SIG-M5 (cell line): ENCODE data around the gene SOD3.

Experiments used
- DNase-seq: peaks from one replicate; lab custom pipeline; 2025; lab: John Stamatoyannopoulos, UW

Gene SOD3

DNA sequence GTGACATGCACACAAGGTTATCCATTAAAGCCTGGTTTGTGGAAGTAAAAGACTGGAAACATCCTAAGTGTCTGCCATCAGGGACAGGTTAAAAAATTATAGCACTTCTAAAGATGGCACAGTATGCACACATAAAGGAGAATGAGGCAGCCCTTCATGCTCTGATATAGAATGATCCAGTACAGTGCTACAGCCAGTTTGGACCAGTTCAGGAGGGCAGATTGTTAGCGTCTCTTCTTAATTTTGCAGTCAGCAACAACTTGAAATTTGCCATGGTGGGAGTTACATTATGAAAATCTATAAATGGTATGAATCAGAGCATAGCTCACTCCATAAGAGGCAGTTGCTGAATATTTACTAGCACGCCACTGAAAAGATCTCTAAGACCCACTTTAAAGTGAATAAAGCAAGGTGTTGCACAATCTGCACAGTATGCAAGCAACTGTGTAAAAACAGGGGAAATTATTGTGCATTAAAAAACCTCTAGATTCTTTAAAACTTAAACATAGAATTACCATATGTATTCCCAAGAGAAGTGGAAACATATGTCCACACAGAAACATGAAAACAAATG is 20.3 kb upstream of the SOD3 start:
- DNase-seq: no peak

DNA sequence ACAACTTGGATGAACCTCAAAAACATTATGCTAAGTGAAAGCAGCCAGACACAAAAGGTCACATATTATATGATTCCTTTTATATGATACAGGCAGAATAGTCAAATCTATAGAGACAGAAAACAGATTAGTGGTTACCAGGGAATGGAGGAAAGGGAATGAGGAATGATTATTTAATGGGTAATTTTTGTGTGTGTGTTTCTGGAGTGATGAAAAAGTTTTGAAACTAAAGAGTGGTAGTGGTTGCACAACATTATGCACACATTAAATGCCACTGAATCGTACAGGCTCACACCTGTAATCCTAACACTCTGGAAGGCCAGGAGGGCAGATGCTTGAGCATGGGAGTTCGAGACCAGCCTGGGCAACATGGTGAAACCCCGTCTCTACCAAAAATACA is 19.6 kb upstream of the SOD3 start:
- DNase-seq: no peak

- no peak for DNase-seq
Measured at GRCh38 chr4:24777536-24778463, 17.6 kb upstream of the SOD3 start.

- DNase-seq: no peak
Measured at GRCh38 chr4:24778464-24779225, 16.7 kb upstream of the SOD3 start.

DNA sequence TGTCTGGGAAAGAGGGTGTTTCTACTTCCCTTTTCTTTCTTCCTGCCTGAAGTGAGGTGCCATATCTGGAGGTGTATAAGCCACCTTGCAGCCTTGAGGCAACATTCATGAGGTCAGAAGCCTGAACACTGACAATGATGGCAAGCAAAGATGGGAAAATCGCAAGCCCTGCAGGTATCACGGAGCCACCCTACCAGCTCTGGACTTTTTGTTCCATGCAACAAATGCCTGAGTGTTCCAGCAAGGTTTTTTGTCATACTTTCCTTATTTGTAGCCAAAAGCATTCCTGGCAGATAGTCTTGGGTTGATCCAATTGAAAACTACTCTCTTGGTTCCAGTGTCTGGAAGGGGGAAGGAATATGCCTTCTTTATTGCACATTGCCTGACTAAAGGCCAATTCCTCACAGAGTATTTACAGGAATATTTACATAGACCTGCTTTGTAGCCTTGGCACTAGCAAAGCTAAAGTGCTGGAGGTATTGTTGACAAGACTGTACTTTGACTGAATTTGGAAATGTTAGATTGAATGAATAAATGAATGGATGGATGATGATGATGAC is 14.4 kb upstream of the SOD3 start:
- DNase-seq: no peak

- DNase-seq: no peak
Measured at GRCh38 chr4:24781999-24782745, 13.2 kb upstream of the SOD3 start.

GRCh38 chr4:24783506-24783905 is 11.9 kb upstream of the SOD3 start:
- DNase-seq: no peak

GRCh38 chr4:24791043-24791442 is 4.3 kb upstream of the SOD3 start:
- no peak for DNase-seq

DNA sequence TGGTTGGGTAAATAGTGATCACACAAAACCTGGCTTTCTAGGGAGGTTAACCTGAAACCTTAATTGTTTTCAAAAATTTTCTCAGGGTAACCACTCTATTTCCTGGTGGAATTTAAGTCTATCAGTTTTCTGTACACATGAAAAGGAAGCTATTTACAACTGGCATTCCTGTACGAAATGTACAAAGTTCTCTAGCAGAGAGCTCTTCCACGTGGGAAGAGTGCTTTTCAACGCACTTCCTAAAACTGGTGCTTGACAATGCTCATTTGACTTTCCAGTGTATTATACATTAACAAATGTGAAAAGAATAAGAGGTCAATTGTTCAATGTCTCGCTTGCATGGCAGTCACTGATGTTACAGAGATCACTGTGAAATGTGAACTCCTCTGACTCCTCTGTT is 2.8 kb upstream of the SOD3 start:
- no peak for DNase-seq

- no peak for DNase-seq
Measured at GRCh38 chr4:24793219-24794005, 2.0 kb upstream of the SOD3 start.

DNA sequence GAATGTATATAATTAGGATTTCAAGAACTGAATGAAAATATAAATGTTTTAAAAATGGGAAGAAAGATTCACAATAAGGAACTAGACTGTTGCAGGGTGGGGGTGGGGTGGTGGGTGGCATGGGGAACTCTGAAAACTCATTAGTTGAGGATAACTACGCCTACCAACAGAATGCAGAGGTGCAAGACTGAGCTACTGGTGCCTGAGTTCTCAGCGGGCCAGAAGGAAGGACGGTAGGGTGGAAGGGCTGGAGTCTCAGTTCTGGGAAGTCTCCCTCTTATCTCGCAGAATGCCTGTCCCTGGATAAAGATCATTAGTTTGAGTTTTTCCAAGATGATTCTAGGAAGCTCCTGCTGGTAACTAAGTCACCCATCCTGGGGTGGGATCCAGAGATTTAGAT is 1.3 kb upstream of the SOD3 start:
- no peak for DNase-seq

DNA sequence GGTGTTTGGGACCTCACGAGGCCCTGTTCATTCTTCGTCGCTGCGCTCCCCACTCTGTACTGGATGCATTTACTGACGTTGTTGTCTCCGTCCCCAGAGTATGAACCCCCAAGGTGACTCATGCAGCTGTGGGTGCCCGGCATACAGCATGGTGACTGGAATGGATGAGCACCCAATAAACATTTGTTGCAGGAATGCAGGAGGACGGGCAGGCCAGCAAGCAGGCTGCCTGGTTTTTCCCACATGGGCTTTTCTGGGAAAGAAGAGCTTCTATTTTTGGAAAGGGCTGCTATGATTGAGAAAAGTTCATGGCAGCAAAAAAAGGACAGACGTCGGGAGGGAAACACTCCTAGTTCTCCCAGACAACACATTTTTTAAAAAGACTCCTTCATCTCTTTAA is 893 bp upstream of the SOD3 start:
- DNase-seq: no peak

- no peak for DNase-seq
Measured at GRCh38 chr4:24795666-24796381, 451 bp downstream of the SOD3 start.

DNA sequence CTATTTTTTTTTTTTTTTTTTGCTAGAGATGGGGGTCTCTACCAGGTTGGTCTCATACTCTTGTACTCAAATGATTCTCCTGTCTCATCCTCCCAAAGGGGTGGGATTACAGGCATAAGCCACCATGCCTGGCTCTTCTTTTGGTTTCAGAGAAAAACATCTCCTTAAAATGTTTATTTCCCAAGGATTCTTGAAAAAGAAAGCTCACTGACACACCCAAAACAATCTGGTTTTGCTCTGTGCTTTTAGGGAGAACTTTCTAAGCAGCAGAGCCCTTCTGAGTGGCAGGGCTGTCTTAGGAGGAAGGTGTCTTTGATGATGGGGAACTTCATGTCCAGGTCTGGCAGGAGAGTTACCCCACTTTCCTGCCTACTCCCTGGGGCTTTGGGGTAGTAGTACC is 1.2 kb downstream of the SOD3 start:
- no peak for DNase-seq

- DNase-seq: no peak
Measured at GRCh38 chr4:24798036-24798610, 2.8 kb downstream of the SOD3 start.

DNA sequence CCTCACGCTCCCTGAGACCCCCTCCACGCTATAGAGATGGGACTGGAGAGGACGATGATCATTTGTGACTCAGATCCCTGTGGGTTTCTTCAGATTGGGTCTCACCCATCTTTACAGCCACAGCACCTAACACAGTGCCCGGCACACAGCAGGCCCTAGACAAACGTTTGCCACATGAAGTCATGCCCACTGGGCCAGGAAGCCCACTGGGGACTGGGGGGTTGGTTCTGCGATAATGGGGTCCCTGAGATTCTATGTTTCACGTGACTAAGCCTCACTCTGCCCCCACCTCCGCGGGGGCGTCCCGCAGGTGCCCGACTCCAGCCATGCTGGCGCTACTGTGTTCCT is 3.8 kb downstream of the SOD3 start:
- DNase-seq: no peak

DNA sequence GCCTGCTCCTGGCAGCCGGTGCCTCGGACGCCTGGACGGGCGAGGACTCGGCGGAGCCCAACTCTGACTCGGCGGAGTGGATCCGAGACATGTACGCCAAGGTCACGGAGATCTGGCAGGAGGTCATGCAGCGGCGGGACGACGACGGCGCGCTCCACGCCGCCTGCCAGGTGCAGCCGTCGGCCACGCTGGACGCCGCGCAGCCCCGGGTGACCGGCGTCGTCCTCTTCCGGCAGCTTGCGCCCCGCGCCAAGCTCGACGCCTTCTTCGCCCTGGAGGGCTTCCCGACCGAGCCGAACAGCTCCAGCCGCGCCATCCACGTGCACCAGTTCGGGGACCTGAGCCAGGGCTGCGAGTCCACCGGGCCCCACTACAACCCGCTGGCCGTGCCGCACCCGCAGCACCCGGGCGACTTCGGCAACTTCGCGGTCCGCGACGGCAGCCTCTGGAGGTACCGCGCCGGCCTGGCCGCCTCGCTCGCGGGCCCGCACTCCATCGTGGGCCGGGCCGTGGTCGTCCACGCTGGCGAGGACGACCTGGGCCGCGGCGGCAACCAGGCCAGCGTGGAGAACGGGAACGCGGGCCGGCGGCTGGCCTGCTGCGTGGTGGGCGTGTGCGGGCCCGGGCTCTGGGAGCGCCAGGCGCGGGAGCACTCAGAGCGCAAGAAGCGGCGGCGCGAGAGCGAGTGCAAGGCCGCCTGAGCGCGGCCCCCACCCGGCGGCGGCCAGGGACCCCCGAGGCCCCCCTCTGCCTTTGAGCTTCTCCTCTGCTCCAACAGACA is 4.4 kb downstream of the SOD3 start:
- DNase-seq: no peak

DNA sequence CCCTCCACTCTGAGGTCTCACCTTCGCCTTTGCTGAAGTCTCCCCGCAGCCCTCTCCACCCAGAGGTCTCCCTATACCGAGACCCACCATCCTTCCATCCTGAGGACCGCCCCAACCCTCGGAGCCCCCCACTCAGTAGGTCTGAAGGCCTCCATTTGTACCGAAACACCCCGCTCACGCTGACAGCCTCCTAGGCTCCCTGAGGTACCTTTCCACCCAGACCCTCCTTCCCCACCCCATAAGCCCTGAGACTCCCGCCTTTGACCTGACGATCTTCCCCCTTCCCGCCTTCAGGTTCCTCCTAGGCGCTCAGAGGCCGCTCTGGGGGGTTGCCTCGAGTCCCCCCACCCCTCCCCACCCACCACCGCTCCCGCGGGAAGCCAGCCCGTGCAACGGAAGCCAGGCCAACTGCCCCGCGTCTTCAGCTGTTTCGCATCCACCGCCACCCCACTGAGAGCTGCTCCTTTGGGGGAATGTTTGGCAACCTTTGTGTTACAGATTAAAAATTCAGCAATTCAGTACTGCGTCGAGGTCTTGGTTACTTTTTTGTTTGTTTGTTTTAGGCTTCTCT is 5.0 kb downstream of the SOD3 start:
- no peak for DNase-seq
